Gastroesophageal sphincter (tissue), 3 donors: ENCODE data around the gene MAN2A1.

Source experiments
- CTCF ChIP-seq, 4 experiments: fragments of 200-600 bp in 2 of 4; fragments of 450-650 bp in 2 of 4; sonication (generic) in 1 of 4; IDR thresholded peaks; one replicate each; pipeline ENCODE4 v1.5.1; 2017 to 2019; ENCODE audit warnings: antibody characterized with exemption in 4 of 4, mild to moderate bottlenecking in 2 of 4, moderate library complexity in 2 of 4
- POLR2A ChIP-seq, 2 donors: fragments of 450-650 bp; IDR thresholded peaks; one replicate each; pipeline ENCODE4 v1.6.1; 2017; ENCODE audit warnings: antibody characterized with exemption in 2 of 2, mild to moderate bottlenecking in 2 of 2, moderate library complexity in 1 of 2

GRCh38 chr5:109653042-109653441, 36.7 kb upstream of the MAN2A1 start:
- TF ChIP-seq POLR2A (IDR thresholded peaks at IDR 0.05), result no peak
- TF ChIP-seq CTCF (IDR thresholded peaks at IDR 0.05), result no peak
